ENCODE results near the gene RABGAP1L.

RABGAP1L gene

GRCh38 chr1:174818951-174819350 lies 659.6 kb downstream of the RABGAP1L start:
- TF ChIP-seq CTCF (IDR thresholded peaks at IDR 0.05; ENCODE audit: insufficient read depth, low read length, missing control alignments): no peak
- POLR2A ChIA-PET: interaction anchor here (0.6 kb wide), 1 partner anchor 32 kb away, joined by 3 read pairs; no protein-coding TSS in a partner anchor
- H3K4me3 ChIP-seq (ENCODE audit: low read depth, low read length): no peak overlapping the region
- DNase-seq (ENCODE audit: low read depth, low spot score): no peak
- CTCF ChIA-PET: no interaction called here

DNA sequence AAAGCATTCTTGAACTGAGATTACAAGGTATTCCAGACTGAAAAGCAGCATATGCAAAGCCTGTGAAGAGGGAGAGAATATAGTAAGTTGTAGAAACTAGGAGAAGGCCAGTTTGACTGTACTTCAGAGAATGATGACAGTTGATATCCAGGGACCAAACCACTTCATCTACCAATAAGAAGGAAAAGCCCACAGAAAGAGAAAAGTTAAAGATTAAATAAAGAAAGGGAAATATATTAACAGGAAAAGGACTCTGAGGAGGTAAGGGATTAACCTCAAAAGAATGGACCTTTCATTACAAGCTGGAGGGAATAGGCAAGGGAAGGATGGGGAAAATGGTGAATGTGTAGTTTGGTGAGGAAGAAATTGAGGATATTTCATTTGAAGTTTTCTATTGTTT lies 660.3 kb downstream of the RABGAP1L start:
- no peak for DNase-seq (ENCODE audit: low read depth, low spot score)
- CTCF ChIA-PET: no interaction called here
- no peak overlapping the region for H3K4me3 ChIP-seq (ENCODE audit: low read depth, low read length)
- no peak for TF ChIP-seq CTCF (IDR thresholded peaks at IDR 0.05; ENCODE audit: insufficient read depth, low read length, missing control alignments)
- POLR2A ChIA-PET: no interaction called here

GRCh38 chr1:174825127-174825526 lies 665.8 kb downstream of the RABGAP1L start:
- DNase-seq (ENCODE audit: low read depth, low spot score): no peak
- no peak for TF ChIP-seq CTCF (IDR thresholded peaks at IDR 0.05; ENCODE audit: insufficient read depth, low read length, missing control alignments)
- CTCF ChIA-PET: no interaction called here
- no peak overlapping the region for H3K4me3 ChIP-seq (ENCODE audit: low read depth, low read length)
- POLR2A ChIA-PET: interaction anchor here (0.6 kb wide), 1 partner anchor 402 kb away, joined by 4 read pairs; no protein-coding TSS in a partner anchor

- DNase-seq (ENCODE audit: low read depth, low spot score): no peak
- no peak overlapping the region for H3K4me3 ChIP-seq (ENCODE audit: low read depth, low read length)
- TF ChIP-seq CTCF (IDR thresholded peaks at IDR 0.05; ENCODE audit: insufficient read depth, low read length, missing control alignments): no peak
- CTCF ChIA-PET: no interaction called here
- POLR2A ChIA-PET: no interaction called here
Measured at GRCh38 chr1:174825806-174826205, 666.5 kb downstream of the RABGAP1L start.

DNA sequence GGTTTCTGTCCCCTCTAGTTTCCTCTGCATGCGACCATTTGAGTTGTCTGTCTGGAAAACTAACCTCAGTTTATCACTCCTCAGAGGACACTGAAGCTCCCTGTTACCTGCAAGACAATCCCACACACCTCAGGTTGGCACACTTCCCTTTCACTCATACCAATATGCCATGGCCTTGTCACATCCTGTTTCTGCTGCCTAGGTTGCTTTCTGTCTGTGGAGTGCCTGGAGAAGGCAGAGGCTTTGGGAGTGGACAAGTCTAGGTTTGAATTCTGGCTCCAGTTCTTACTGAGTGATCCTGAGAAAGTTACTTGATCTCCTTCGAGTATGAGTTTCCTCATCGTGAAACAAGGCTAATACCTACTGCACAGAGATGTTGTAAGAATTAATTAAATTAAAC lies 668.9 kb downstream of the RABGAP1L start:
- CTCF ChIA-PET: no interaction called here
- no peak for DNase-seq (ENCODE audit: low read depth, low spot score)
- no peak for TF ChIP-seq CTCF (IDR thresholded peaks at IDR 0.05; ENCODE audit: insufficient read depth, low read length, missing control alignments)
- POLR2A ChIA-PET: no interaction called here
- no peak overlapping the region for H3K4me3 ChIP-seq (ENCODE audit: low read depth, low read length)

DNA sequence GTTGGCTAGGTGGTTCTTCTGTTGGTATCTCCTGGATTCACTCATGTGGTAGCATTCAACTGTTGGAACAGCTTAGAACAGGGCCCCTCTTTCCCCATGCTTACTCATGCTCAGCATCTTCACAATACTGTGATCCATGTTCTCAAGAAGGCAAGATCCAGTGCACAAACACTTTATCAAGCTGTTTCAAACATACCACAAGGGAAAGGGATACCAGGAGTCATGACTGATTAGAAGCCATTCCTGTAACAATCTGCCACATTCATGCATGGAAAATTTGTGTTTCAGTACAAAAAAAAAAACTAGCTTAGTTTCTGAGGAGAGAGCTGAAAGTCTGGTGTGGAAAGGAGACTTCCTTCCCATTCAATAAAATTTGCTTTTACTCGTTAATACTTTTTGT lies 670.7 kb downstream of the RABGAP1L start:
- POLR2A ChIA-PET: no interaction called here
- no peak for TF ChIP-seq CTCF (IDR thresholded peaks at IDR 0.05; ENCODE audit: insufficient read depth, low read length, missing control alignments)
- CTCF ChIA-PET: no interaction called here

More for the DNA sequence above, 670.7 kb downstream of the RABGAP1L start:
- H3K4me3 ChIP-seq (ENCODE audit: low read depth, low read length): no peak overlapping the region
- DNase-seq (ENCODE audit: low read depth, low spot score): no peak
